SK-N-SH (cell line): ENCODE measurements around the gene PDE10A.

Experiments used
- CHD2 ChIP-seq: fragments of 150-350 bp; IDR thresholded peaks from 2 replicates; pipeline ENCODE4 v1.6.1; 2018; ENCODE audit warnings: low read length; ENCODE audit not compliant: partially characterized antibody
- CTCF ChIP-seq: fragments of 200-600 bp; sonication (generic); IDR thresholded peaks from 2 replicates; pipeline ENCODE4 v1.6.1; 2017; ENCODE audit warnings: antibody characterized with exemption, mild to moderate bottlenecking, moderate library complexity
- ELF1 ChIP-seq: IDR thresholded peaks from 2 replicates; pipeline ENCODE4 v1.4.0; 2012
- EP300 ChIP-seq, 2 experiments: IDR thresholded peaks; 2 replicates each; pipeline versions ENCODE4 v1.4.0 to v1.6.1; 2012; ENCODE audit warnings: borderline replicate concordance in 1 of 2, low read depth in 1 of 2, low read length in 1 of 2
- EZH2phosphoT487 ChIP-seq: fragments of 200-600 bp; sonication (generic); IDR thresholded peaks from 2 replicates; pipeline ENCODE4 v1.6.1; 2017; ENCODE audit warnings: low read depth, mixed run types, mild to moderate bottlenecking, antibody characterized with exemption, moderate library complexity, borderline replicate concordance
- MAX ChIP-seq: IDR thresholded peaks from 2 replicates; pipeline ENCODE4 v1.4.0; 2012; ENCODE audit warnings: low read depth
- PBX3 ChIP-seq: IDR thresholded peaks from 2 replicates; pipeline ENCODE4; 2012
- RAD21 ChIP-seq: IDR thresholded peaks from 2 replicates; pipeline ENCODE4 v1.6.1; 2012; ENCODE audit warnings: mild to moderate bottlenecking, low read length
- RFX5 ChIP-seq: IDR thresholded peaks from 2 replicates; pipeline ENCODE4 v1.6.1; 2012; ENCODE audit warnings: mild to moderate bottlenecking, improper control_type of control experiment, low read length
- TEAD4 ChIP-seq: IDR thresholded peaks from 2 replicates; pipeline ENCODE4 v1.4.0; 2012; ENCODE audit warnings: mild to moderate bottlenecking, borderline replicate concordance; ENCODE audit not compliant: insufficient read depth
- ZBTB33 ChIP-seq: IDR thresholded peaks from 2 replicates; pipeline ENCODE4 v1.4.0; 2012; ENCODE audit warnings: low read depth, borderline replicate concordance

- no peak for TF ChIP-seq EP300 (IDR thresholded peaks at IDR 0.05; ENCODE audit: borderline replicate concordance in 1 of 2, low read depth in 1 of 2, low read length in 1 of 2)
- TF ChIP-seq MAX, result no peak
- no peak for TF ChIP-seq CTCF
- TF ChIP-seq RFX5, result no peak
- TF ChIP-seq EZH2phosphoT487, result no peak
- TF ChIP-seq PBX3, result no peak
- no peak for TF ChIP-seq ELF1
- TF ChIP-seq RAD21, result no peak
- TF ChIP-seq TEAD4, result no peak
- TF ChIP-seq CHD2, result no peak
- TF ChIP-seq ZBTB33, result no peak
Measured at GRCh38 chr6:165624871-165625639, 38.0 kb downstream of the PDE10A start.
